SK-N-SH treated with all-trans-retinoic acid at 6 μM for 48 hours (cell line): ENCODE results near the gene KPNB1.

ENCODE experiments used
- ATAC-seq: fragments of 200-7000 bp; cut with Tn5 transposase; 3 replicates; pipeline ENCODE4 v1.9.1; 2020; ENCODE audit warnings: mild to moderate bottlenecking, moderate library complexity
- ARNTL ChIP-seq: fragments of 450-650 bp; formaldehyde crosslinking; IDR thresholded peaks from 2 replicates; pipeline ENCODE4 v1.5.0; 2020; ENCODE audit warnings: low read depth, mild to moderate bottlenecking, moderate library complexity, borderline replicate concordance
- CSDC2 ChIP-seq: fragments of 250-450 bp; sonication (Bioruptor Pico); IDR thresholded peaks from 2 replicates; pipeline ENCODE4 v1.5.0; 2020; ENCODE audit warnings: mild to moderate bottlenecking, moderate library complexity
- ESRRG ChIP-seq: fragments of 250-450 bp; sonication (Bioruptor Pico); IDR thresholded peaks from 2 replicates; pipeline ENCODE4 v1.6.1; 2021; ENCODE audit warnings: mild to moderate bottlenecking
- GLIS3 ChIP-seq: fragments of 250-450 bp; sonication (Bioruptor Pico); IDR thresholded peaks from 2 replicates; pipeline ENCODE4 v1.5.0; 2020; ENCODE audit warnings: mild to moderate bottlenecking, moderate library complexity
- ISL1 ChIP-seq: fragments of 250-450 bp; sonication (Bioruptor Pico); IDR thresholded peaks from 2 replicates; pipeline ENCODE4 v2.1.2; 2022; ENCODE audit warnings: mild to moderate bottlenecking, moderate library complexity
- OSR1 ChIP-seq: fragments of 250-450 bp; sonication (Bioruptor Pico); IDR thresholded peaks from 2 replicates; pipeline ENCODE4 v1.8.0; 2022; ENCODE audit warnings: moderate library complexity, mild to moderate bottlenecking, inconsistent platforms
- RARB ChIP-seq: fragments of 250-450 bp; sonication (Bioruptor Pico); IDR thresholded peaks from 2 replicates; pipeline ENCODE4 v1.8.0; 2021; ENCODE audit warnings: mild to moderate bottlenecking, moderate library complexity
- SNAI2 ChIP-seq: fragments of 250-450 bp; sonication (Bioruptor Pico); IDR thresholded peaks from 2 replicates; pipeline ENCODE4 v1.5.0; 2020; ENCODE audit warnings: mild to moderate bottlenecking, moderate library complexity
- TCF4 ChIP-seq: fragments of 250-450 bp; sonication (Bioruptor Pico); IDR thresholded peaks from 2 replicates; pipeline ENCODE4 v1.8.0; 2021; ENCODE audit warnings: mild to moderate bottlenecking, moderate library complexity, borderline replicate concordance
- TOX ChIP-seq: fragments of 250-450 bp; sonication (Bioruptor Pico); IDR thresholded peaks from 2 replicates; pipeline ENCODE4 v1.8.0; 2021; ENCODE audit warnings: mild to moderate bottlenecking, moderate library complexity, borderline replicate concordance
- ZC3H10 ChIP-seq: fragments of 250-450 bp; sonication (Bioruptor Pico); IDR thresholded peaks from 2 replicates; pipeline ENCODE4 v1.5.1; 2021; ENCODE audit warnings: mild to moderate bottlenecking, moderate library complexity
- ZFP3 ChIP-seq: fragments of 250-450 bp; sonication (Bioruptor Pico); IDR thresholded peaks from 2 replicates; pipeline ENCODE4 v1.5.0; 2020; ENCODE audit warnings: mild to moderate bottlenecking, moderate library complexity
- ZFP30 ChIP-seq: fragments of 450-650 bp; formaldehyde crosslinking; IDR thresholded peaks from 2 replicates; pipeline ENCODE4 v1.5.0; 2022; ENCODE audit warnings: mild to moderate bottlenecking, moderate library complexity
- ZNF565 ChIP-seq: fragments of 450-650 bp; formaldehyde crosslinking; conservative IDR thresholded peaks from 2 replicates; pipeline ENCODE4 v1.5.0; 2020; ENCODE audit warnings: low read depth, mild to moderate bottlenecking, moderate library complexity
- ZNF70 ChIP-seq: fragments of 450-650 bp; formaldehyde crosslinking; IDR thresholded peaks from 2 replicates; pipeline ENCODE4 v1.5.0; 2020; ENCODE audit warnings: mild to moderate bottlenecking, moderate library complexity
- ZNF8 ChIP-seq: fragments of 450-650 bp; formaldehyde crosslinking; IDR thresholded peaks from 2 replicates; pipeline ENCODE4 v1.5.0; 2020; ENCODE audit warnings: mild to moderate bottlenecking, moderate library complexity
- TF ChIP-seq, protein P1 (sequence below): fragments of 250-450 bp; sonication (Bioruptor Pico); IDR thresholded peaks from 2 replicates; pipeline ENCODE4 v1.5.1; 2021; ENCODE audit warnings: mild to moderate bottlenecking, moderate library complexity
- TF ChIP-seq, protein P2 (sequence below): fragments of 250-450 bp; sonication (Bioruptor Pico); IDR thresholded peaks from 2 replicates; pipeline ENCODE4 v1.5.0; 2020; ENCODE audit warnings: mild to moderate bottlenecking, moderate library complexity
- TF ChIP-seq, protein P3 (sequence below): fragments of 250-450 bp; sonication (Bioruptor Pico); IDR thresholded peaks from 2 replicates; pipeline ENCODE4 v1.8.0; 2021; ENCODE audit warnings: low read depth, mild to moderate bottlenecking, moderate library complexity, borderline replicate concordance
- TF ChIP-seq, protein P4 (sequence below): fragments of 250-450 bp; sonication (Bioruptor Pico); IDR thresholded peaks from 2 replicates; pipeline ENCODE4 v1.8.0; 2020; ENCODE audit warnings: mild to moderate bottlenecking, moderate library complexity, borderline replicate concordance

The KPNB1 gene

DNA sequence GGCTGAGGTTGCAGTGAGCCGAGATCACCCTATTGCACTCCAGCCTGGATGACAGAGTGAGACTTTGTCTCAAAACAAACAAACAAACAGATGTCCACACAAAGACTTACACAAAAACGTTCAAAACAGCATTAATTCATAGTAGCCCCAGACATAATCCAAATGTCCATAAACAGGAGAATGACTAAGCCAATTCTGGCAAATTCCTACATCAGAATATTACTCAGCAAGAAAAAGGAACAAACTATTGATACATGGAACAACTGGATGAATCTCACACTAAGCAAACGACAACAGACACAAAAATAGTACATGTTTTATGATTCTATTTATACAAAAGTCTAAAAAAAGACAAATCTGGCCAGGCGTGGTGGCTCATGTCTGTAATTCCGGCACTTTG is 10.8 kb upstream of the KPNB1 start (continued):
- TF ChIP-seq TOX (CRISPR knock-in tag) (no peak), ESRRG (CRISPR knock-in tag) (no peak), ZNF565 (no peak), TCF4 (CRISPR knock-in tag) (no peak), OSR1 (CRISPR knock-in tag) (no peak)
- TF ChIP-seq, protein P1, sequence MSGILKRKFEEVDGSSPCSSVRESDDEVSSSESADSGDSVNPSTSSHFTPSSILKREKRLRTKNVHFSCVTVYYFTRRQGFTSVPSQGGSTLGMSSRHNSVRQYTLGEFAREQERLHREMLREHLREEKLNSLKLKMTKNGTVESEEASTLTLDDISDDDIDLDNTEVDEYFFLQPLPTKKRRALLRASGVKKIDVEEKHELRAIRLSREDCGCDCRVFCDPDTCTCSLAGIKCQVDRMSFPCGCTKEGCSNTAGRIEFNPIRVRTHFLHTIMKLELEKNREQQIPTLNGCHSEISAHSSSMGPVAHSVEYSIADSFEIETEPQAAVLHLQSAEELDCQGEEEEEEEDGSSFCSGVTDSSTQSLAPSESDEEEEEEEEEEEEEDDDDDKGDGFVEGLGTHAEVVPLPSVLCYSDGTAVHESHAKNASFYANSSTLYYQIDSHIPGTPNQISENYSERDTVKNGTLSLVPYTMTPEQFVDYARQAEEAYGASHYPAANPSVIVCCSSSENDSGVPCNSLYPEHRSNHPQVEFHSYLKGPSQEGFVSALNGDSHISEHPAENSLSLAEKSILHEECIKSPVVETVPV = no peak
- TF ChIP-seq, all 23 proteins: peak for 0

DNA sequence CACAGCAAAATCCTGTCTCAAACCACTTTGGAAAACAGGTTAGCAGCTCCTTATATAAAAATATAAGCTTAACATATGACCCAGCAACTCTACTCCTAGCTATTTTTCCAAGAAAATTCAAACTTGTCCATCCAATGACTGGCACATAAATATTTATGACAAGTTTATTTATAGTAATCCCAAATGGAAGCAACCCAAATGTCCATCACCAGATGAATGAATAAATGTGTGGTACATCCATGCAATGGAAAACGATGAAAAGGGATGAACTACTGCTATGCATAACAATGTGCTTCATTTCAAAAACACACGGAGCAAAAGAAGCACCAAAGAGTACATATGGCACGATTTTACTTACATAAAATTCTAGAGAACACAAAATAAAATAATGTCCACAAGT is 9.6 kb upstream of the KPNB1 start:
- no peak for TF ChIP-seq CSDC2
- TF ChIP-seq TCF4 (CRISPR knock-in tag) = no peak
- TF ChIP-seq ESRRG (CRISPR knock-in tag) = no peak
- TF ChIP-seq GLIS3 (CRISPR knock-in tag) = no peak
- no peak for TF ChIP-seq ZNF8 (CRISPR knock-in tag)
- no peak for ATAC-seq

DNA sequence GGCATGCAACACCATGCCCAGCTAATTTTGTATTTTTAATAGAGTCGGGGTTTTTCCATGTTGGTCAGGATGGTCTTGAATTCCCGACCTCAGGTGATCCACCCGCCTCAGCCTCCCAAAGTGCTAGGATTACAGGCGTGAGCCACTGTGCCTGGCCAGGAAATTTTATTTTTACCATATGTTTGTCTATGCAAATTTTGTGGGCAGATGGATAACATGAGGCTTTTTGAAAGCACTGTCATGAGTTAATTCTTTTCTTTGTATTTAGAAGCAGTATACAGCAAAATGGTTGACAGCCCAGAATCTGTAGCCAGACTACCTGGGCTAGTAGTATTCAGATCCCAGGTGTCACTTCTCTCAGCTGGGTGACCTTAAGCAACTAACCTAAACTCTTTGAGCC is 8.5 kb upstream of the KPNB1 start:
- no peak for ATAC-seq
- TF ChIP-seq, protein P2, sequence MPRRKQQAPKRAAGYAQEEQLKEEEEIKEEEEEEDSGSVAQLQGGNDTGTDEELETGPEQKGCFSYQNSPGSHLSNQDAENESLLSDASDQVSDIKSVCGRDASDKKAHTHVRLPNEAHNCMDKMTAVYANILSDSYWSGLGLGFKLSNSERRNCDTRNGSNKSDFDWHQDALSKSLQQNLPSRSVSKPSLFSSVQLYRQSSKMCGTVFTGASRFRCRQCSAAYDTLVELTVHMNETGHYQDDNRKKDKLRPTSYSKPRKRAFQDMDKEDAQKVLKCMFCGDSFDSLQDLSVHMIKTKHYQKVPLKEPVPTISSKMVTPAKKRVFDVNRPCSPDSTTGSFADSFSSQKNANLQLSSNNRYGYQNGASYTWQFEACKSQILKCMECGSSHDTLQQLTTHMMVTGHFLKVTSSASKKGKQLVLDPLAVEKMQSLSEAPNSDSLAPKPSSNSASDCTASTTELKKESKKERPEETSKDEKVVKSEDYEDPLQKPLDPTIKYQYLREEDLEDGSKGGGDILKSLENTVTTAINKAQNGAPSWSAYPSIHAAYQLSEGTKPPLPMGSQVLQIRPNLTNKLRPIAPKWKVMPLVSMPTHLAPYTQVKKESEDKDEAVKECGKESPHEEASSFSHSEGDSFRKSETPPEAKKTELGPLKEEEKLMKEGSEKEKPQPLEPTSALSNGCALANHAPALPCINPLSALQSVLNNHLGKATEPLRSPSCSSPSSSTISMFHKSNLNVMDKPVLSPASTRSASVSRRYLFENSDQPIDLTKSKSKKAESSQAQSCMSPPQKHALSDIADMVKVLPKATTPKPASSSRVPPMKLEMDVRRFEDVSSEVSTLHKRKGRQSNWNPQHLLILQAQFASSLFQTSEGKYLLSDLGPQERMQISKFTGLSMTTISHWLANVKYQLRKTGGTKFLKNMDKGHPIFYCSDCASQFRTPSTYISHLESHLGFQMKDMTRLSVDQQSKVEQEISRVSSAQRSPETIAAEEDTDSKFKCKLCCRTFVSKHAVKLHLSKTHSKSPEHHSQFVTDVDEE = no peak
- TF ChIP-seq ZNF8 (CRISPR knock-in tag) = no peak

DNA sequence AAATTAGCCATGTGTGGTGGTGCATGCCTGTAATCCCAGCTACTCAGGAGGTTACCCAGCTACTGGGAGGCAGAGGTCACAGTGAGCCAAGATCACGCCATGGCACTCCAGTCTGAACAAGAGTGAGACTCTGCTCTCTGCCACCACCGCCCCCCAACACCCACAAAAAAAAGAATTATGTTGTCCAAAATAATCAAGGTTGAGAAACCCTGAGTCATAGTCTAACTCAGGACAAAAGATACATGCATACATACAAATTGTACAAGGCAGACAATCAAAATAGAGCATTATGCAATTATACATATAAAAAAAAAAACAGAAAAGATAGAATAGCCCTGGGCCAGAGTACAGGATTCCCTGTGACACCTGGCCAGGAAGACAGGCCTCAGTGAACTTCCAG is 6.6 kb upstream of the KPNB1 start:
- TF ChIP-seq ZC3H10 (CRISPR knock-in tag) = no peak
- TF ChIP-seq GLIS3 (CRISPR knock-in tag) = no peak
- TF ChIP-seq, protein P3, sequence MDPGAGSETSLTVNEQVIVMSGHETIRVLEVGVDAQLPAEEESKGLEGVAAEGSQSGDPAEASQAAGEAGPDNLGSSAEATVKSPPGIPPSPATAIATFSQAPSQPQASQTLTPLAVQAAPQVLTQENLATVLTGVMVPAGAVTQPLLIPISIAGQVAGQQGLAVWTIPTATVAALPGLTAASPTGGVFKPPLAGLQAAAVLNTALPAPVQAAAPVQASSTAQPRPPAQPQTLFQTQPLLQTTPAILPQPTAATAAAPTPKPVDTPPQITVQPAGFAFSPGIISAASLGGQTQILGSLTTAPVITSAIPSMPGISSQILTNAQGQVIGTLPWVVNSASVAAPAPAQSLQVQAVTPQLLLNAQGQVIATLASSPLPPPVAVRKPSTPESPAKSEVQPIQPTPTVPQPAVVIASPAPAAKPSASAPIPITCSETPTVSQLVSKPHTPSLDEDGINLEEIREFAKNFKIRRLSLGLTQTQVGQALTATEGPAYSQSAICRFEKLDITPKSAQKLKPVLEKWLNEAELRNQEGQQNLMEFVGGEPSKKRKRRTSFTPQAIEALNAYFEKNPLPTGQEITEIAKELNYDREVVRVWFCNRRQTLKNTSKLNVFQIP (CRISPR knock-in tag) = no peak
- TF ChIP-seq ARNTL = no peak
- no peak for TF ChIP-seq TOX (CRISPR knock-in tag)
- no peak for TF ChIP-seq TCF4 (CRISPR knock-in tag)
- TF ChIP-seq, protein P1 = no peak
- no peak for TF ChIP-seq ZNF70
- TF ChIP-seq RARB = no peak
- TF ChIP-seq ZNF565 = no peak
- no peak for TF ChIP-seq ISL1
- TF ChIP-seq ZFP3 = no peak
- no peak for TF ChIP-seq ZNF8 (CRISPR knock-in tag)
- TF ChIP-seq ZFP30 (CRISPR knock-in tag) = no peak
- no peak for TF ChIP-seq OSR1 (CRISPR knock-in tag)
- no peak for TF ChIP-seq ESRRG (CRISPR knock-in tag)
- no peak for TF ChIP-seq SNAI2
- TF ChIP-seq, protein P4, sequence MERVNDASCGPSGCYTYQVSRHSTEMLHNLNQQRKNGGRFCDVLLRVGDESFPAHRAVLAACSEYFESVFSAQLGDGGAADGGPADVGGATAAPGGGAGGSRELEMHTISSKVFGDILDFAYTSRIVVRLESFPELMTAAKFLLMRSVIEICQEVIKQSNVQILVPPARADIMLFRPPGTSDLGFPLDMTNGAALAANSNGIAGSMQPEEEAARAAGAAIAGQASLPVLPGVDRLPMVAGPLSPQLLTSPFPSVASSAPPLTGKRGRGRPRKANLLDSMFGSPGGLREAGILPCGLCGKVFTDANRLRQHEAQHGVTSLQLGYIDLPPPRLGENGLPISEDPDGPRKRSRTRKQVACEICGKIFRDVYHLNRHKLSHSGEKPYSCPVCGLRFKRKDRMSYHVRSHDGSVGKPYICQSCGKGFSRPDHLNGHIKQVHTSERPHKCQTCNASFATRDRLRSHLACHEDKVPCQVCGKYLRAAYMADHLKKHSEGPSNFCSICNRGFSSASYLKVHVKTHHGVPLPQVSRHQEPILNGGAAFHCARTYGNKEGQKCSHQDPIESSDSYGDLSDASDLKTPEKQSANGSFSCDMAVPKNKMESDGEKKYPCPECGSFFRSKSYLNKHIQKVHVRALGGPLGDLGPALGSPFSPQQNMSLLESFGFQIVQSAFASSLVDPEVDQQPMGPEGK = no peak
- ATAC-seq = no peak
